Cardiac muscle cell (in vitro differentiated cells and primary cell): ENCODE data around the gene ACSBG1. TPM values are rescaled to one million over a fixed set of nuclear protein-coding genes. Genes with fewer than 3 reads are reported as not detected.

Experiments used
- DNase-seq, 2 donors: peaks; one replicate each; pipeline versions ENCODE4 v3.0.0 to v3.0.0-alpha.2; 2010 to 2017; ENCODE audit warnings: low read depth in 1 of 2, low spot score in 1 of 2
- H3K27ac ChIP-seq: fragments of 200-600 bp; sonication (generic); 2 replicates; pipeline ENCODE4 v1.5.1; 2016
- H3K27me3 ChIP-seq: fragments of 200-600 bp; sonication (generic); 2 replicates; pipeline ENCODE4 v1.6.0; 2016; ENCODE audit warnings: control low read depth
- H3K36me3 ChIP-seq: fragments of 200-600 bp; sonication (generic); 2 replicates; pipeline ENCODE4 v1.5.1; 2016; ENCODE audit warnings: control low read depth
- H3K4me1 ChIP-seq: fragments of 200-600 bp; sonication (generic); 2 replicates; pipeline ENCODE4 v1.8.1; 2017; ENCODE audit warnings: low read depth, mild to moderate bottlenecking, mixed run types
- H3K4me3 ChIP-seq: fragments of 200-600 bp; sonication (generic); 2 replicates; pipeline ENCODE4 v1.5.1; 2016; ENCODE audit warnings: mild to moderate bottlenecking
- H3K9me3 ChIP-seq: fragments of 200-600 bp; sonication (generic); 2 replicates; pipeline ENCODE4 v1.5.1; 2017; ENCODE audit warnings: low read depth, mild to moderate bottlenecking, control low read depth
- CTCF ChIP-seq: IDR thresholded peaks from 2 replicates; pipeline ENCODE4 v1.5.1; 2012; ENCODE audit warnings: low read depth, mild to moderate bottlenecking, low read length
- polyA plus RNA-seq: library from polyadenylated mRNA; unstranded; fragments of >200 nt; fragmentation: Nextera tagmentation; extraction: Ambion mirVana; gene quantifications from 2 replicates; pipeline ENCODE4 v1.2.1, GENCODE V29; 2016
- total RNA-seq: library from RNA; depleted of rRNA; stranded (reverse); fragments of >200 nt; gene quantifications from 2 replicates; pipeline ENCODE4 v1.2.3, GENCODE V29; 2016

ACSBG1 gene
- total and polyA plus RNA-seq, 2 experiments from 2014 or later: 0.13 to 0.24 TPM

GRCh38 chr15:78197632-78198031 is 36.7 kb downstream of the ACSBG1 start:
- no peak for TF ChIP-seq CTCF
- no peaks in the 10 kb centered on the region for H3K9me3 ChIP-seq
- H3K27ac ChIP-seq: no peak overlapping the region
- no peaks in the 10 kb centered on the region for H3K27me3 ChIP-seq
- no peaks in the 10 kb centered on the region for H3K4me1 ChIP-seq
- no peak overlapping the region for H3K4me3 ChIP-seq
- no peaks in the 10 kb centered on the region for H3K36me3 ChIP-seq
- DNase-seq: no peak

- H3K27ac ChIP-seq: no peak overlapping the region
- H3K36me3 ChIP-seq: no peaks in the 10 kb centered on the region
- peak; percentile 30 to 45 for DNase-seq
- no peak overlapping the region for H3K4me3 ChIP-seq
- no peaks in the 10 kb centered on the region for H3K9me3 ChIP-seq
- H3K27me3 ChIP-seq: no peaks in the 10 kb centered on the region
- TF ChIP-seq CTCF: peak; percentile 59
- no peaks in the 10 kb centered on the region for H3K4me1 ChIP-seq
Measured at GRCh38 chr15:78195735-78196201, 38.6 kb downstream of the ACSBG1 start.

GRCh38 chr15:78194568-78194925 is 39.8 kb downstream of the ACSBG1 start:
- H3K27me3 ChIP-seq: no peaks in the 10 kb centered on the region
- H3K36me3 ChIP-seq: no peaks in the 10 kb centered on the region
- no peak for TF ChIP-seq CTCF
- no peaks in the 10 kb centered on the region for H3K9me3 ChIP-seq
- no peaks in the 10 kb centered on the region for H3K4me1 ChIP-seq
- no peak overlapping the region for H3K4me3 ChIP-seq
- no peak overlapping the region for H3K27ac ChIP-seq
- no peak for DNase-seq

GRCh38 chr15:78193731-78194567 is 40.4 kb downstream of the ACSBG1 start:
- Histone ChIP-seq H3K9me3 (no peaks in the 10 kb centered on the region), H3K36me3 (no peaks in the 10 kb centered on the region), H3K27ac (no peak overlapping the region), H3K4me1 (no peaks in the 10 kb centered on the region), H3K4me3 (no peak overlapping the region), H3K27me3 (no peaks in the 10 kb centered on the region)
- DNase-seq: no peak
- TF ChIP-seq CTCF: no peak

- H3K27ac ChIP-seq: no peak overlapping the region
- no peaks in the 10 kb centered on the region for H3K27me3 ChIP-seq
- no peaks in the 10 kb centered on the region for H3K9me3 ChIP-seq
- no peak for TF ChIP-seq CTCF
- H3K4me1 ChIP-seq: no peaks in the 10 kb centered on the region
- DNase-seq: no peak
- H3K4me3 ChIP-seq: no peak overlapping the region
- no peaks in the 10 kb centered on the region for H3K36me3 ChIP-seq
Measured at GRCh38 chr15:78192826-78193594, 41.4 kb downstream of the ACSBG1 start.
